Uterus (tissue), 2 donors: ENCODE results near the gene KCNAB1.

Source experiments
- CTCF ChIP-seq, 4 experiments: fragments of 200-600 bp in 2 of 4; fragments of 450-650 bp in 2 of 4; sonication (generic) in 2 of 4; IDR thresholded peaks; one replicate each; pipeline ENCODE4 v1.5.1; 2016 to 2019; ENCODE audit warnings: antibody characterized with exemption in 4 of 4, mild to moderate bottlenecking in 2 of 4, moderate library complexity in 1 of 4
- POLR2A ChIP-seq, 2 donors: fragments of 450-650 bp; IDR thresholded peaks; one replicate each; pipeline ENCODE4 v1.6.1; 2016; ENCODE audit warnings: antibody characterized with exemption in 2 of 2, mild to moderate bottlenecking in 1 of 2, moderate library complexity in 1 of 2

GRCh38 chr3:156581033-156581432 is 460.7 kb downstream of the KCNAB1 start:
- no peak for TF ChIP-seq CTCF (IDR thresholded peaks at IDR 0.05)
- no peak for TF ChIP-seq POLR2A (IDR thresholded peaks at IDR 0.05)
